ENCODE results near the gene VCPKMT. TPM values are rescaled to one million over a fixed set of nuclear protein-coding genes. Genes with fewer than 3 reads are reported as not detected.

VCPKMT gene
- 12.0 TPM for total RNA-seq

DNA sequence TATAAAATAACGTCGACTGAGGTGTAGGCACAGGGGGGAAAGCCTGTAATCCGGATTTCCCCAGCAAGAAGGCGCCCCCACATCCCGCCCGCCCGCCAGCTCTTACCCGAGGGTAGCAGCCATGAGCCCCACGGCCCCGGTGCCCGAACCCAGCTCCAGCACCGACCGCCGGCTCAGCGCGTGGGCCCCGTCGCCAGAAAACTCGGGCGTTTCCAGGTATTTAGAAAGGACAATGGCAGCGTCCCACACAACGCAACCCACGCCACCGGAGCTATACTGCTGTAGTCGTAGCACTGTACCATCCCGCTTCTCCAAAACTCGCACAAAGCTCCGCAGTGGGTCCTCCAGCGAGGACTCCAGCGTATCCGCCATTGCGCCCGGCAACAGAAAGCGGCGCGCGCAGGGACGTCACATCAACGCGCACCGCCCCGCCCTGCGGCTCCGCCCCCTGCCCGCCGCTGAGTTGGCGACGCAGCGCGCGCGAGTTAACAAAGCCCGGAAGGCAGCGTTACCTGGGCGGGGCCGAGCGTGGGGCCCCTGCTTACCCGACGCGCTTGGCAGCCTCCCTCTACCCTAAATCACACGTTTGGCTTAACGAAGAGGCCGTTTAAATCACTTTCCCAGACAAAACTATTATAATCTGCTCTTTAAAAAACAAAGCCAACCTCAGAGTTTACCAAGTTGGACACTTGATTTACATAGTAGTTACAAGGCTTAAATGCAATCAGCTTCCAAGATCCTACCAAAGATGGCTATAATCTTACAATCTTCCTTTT, at the start of gene VCPKMT:
VCPKMT (minus strand) TSS at position 392 of the 776 bp plus-strand sequence; CDS start at position 372, 20 bp downstream.
- peak; percentile 86 for DNase-seq

DNA sequence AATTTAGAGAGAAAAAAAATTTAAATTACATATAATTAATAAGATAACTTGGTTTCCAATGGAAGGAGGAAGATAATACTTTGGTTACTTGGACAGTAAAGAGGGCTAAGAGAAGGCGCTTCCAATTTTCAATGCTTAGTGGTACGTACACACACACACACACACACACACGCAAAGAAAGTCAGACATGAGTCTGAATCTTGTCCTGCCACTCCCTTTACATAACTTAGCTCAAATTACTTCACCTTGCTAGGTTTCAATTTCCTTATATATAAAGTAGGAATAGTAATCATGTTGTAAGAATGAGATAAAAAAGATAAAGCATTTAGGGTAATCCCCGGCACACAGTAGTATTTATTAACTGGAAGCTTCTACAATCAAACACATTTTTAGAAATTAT, 39.7 kb upstream of the VCPKMT start:
- no peak for DNase-seq

- no peak for DNase-seq
Observed at GRCh38 chr14:50148799-50149198, 32.4 kb upstream of the VCPKMT start.

GRCh38 chr14:50139192-50139591, 22.8 kb upstream of the VCPKMT start:
- DNase-seq = no peak

DNA sequence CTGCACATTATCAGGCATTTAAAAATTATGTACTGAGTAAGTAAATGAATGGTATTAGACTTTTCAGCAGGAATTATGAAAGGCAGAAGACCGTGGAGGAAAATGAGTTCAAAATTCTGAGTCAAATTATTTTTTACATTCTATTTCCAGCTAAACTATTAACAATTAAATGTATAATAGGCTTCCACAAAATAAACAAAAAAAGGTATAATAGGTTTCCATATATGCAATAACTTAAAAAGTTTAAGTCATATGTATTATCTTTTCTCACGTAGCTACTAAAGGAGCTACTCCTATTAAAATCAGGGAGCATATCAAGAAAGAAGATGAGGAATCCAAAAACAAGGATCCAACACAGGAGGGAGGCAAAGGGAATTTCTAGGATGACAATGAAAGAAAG, 11.4 kb upstream of the VCPKMT start:
- DNase-seq = no peak

- DNase-seq = no peak
Observed at GRCh38 chr14:50123062-50123461, 6.7 kb upstream of the VCPKMT start.

DNA sequence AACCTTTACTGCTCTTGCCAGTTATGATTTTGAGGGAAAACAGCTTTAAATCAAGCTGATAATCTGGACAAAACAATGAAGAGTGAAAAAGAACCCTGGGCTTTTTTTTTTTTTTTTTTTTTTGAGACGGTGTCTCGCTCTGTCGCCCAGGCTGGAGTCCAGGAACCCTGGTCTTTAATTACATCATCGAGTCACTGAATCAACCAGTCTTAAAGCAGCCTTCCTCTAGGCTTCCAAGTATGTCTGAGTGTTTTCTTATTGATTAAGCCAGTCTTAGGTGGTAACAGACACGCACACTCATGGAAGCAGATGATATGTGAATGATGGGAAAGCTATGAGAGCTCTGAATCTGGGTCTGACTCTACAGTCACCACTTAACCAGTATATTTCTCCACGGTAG, 5.9 kb upstream of the VCPKMT start:
- no peak for DNase-seq

DNA sequence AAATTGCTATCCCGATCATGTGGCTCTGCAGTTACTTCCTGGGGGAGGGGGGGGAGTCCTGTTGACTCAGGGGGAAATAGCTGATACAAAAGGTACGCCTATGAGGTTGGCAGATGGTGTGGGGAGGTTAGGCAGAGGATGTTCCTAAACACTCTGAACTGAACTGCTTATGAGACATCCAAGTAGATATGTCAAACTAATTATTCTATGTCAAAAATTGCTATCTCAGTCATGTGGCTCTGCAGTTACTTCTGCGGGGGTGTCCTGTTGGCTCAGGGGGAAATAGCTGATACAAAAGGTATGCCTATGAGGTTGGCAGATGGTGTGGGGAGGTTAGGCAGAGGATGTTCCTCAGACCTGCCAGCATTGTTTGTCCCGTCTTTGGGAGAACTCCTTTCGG, 5.1 kb upstream of the VCPKMT start:
- DNase-seq = no peak

DNA sequence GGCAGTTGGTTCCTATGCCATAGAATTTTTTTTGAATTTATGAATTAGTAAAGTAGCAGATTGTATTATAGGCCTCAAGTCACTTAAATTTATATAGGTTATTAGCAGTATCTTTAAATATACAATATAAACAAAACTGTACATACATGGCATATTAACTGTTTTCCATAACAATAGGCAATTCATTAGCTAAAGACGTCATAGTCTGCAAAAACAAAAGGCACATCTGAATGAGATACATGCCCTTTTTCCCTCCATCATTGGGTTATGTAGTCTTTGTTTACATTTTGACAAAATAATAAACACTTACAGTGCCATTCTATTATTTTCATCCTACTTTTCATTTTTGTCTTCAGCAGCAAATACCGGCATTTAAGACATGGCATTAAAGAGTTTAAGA, 1.1 kb upstream of the VCPKMT start:
- DNase-seq = no peak

GRCh38 chr14:50116966-50117365, 594 bp upstream of the VCPKMT start:
- no peak for DNase-seq

DNA sequence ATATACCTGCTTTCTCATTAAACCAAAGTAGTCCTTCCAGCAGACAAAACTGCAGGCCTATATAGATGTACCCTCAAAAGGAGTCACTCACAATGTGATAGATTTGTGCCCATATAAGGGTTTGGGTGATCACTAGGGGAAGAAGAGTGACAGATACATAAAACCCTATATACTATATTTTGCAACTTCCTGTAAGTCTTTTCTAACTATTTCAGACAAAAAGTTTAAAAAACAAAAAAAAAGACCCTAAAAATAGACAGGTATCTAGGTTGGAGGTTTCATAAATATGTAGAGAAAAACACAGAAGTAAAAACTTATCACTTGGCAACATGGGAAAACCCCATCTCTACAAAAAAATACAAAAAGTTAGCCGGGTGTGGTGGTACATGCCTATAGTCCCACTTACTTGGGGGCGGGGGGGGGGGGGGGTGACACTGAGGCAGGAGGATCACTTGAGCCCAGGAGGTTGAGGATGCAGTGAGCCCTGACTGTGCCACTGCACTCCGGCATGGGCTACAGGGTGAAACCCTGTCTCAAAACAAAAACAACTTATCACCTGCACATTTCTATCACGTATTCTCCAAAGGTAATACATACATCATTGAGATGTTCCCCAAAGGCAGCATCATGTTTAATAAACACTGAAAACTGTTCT, 2.9 kb downstream of the VCPKMT start:
- DNase-seq = no peak

DNA sequence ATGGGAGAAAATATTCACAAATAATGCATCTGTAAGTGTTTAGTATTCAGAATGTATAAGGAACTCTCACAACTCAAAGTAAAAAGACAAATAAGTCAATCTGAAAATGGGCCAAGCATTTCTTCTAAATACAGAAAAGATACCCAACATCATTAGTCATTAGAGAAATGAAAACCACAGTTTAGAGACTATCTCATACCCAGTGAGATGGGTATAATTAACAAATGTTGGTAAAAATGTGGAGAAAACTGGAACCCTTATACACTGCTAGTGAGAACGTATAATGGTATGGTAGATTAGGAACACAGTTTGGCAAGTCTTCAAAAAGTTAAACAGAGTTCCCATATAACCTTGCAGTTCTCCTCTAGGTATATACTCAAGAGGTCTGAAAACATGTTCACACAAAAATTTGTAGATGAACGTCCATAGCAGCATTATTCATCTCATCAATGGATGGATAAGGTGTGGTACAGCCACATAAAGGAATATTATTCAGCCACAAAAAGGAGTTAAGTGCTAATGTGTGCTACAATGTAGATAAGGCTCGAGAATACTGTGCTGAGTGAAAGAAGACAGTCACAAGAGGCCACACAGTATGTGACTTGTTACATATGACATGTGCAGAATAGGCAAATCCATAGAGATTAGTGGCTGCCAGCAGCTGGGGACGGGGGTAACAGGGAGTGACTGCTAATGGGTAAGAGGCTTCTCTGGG, 5.9 kb downstream of the VCPKMT start:
- no peak for DNase-seq

- no peak for DNase-seq
Observed at GRCh38 chr14:50109342-50109741, 7.0 kb downstream of the VCPKMT start.

GRCh38 chr14:50107850-50108249, 8.5 kb downstream of the VCPKMT start:
- DNase-seq = no peak

GRCh38 chr14:50106178-50106577, 10.2 kb downstream of the VCPKMT start:
- no peak for DNase-seq

GRCh38 chr14:50103558-50103957, 12.8 kb downstream of the VCPKMT start:
- no peak for DNase-seq

GRCh38 chr14:50101417-50101816, 15.0 kb downstream of the VCPKMT start:
- no peak for DNase-seq

DNA sequence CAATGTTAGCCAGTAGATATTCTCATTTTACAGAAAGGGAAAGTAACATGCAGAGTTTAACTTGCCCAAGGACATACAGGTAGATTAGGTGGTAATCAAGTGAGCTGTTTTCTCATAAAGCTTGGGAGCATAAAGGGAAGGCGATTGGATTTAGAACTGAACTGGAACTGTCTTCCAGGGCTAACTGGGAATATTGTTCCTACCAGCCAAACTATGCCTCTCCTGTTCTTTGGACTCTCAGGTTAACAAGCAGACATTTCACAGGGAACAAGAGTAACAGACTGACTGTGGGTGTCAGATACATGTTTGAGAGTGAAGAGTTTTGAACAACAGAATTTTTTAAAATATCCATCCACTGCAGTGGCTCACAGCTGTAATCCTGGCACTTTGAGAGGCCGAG, 15.6 kb downstream of the VCPKMT start:
- no peak for DNase-seq

- DNase-seq = no peak
Observed at GRCh38 chr14:50099335-50099734, 17.0 kb downstream of the VCPKMT start.

- DNase-seq = no peak
Observed at GRCh38 chr14:50095895-50096294, 20.5 kb downstream of the VCPKMT start.

DNA sequence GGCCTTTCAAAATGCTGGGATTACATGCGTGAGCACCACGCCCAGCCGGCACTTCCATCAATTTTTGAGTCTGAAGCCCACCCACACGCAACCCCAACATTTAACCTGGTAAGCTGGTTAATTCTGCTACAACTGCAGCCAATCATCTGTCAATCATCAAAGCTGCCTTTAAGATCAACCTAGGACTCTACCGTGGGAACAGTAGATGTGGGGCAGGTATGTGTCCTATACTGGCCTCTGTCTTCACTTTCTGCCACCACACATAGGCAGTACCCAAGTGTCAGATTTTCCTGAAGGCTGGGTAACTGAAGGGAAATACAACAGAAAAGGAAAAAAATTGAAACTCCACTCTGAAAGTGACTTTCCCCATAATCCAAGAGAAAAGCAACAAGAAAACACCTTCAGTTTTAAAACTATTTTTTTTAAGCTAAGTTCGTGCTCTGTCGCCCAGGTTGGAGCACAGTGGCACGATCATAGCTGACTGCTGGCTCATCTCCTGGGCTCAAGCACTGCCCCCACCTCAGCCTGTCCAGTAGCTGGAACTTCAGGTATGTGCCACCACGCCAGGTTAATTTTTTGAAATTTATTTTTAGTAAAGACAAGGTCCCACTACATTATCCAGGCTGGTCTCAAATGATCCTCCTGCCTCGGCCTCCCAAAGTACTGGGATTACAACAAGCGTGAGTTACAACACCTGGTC, 22.2 kb downstream of the VCPKMT start:
- no peak for DNase-seq

DNA sequence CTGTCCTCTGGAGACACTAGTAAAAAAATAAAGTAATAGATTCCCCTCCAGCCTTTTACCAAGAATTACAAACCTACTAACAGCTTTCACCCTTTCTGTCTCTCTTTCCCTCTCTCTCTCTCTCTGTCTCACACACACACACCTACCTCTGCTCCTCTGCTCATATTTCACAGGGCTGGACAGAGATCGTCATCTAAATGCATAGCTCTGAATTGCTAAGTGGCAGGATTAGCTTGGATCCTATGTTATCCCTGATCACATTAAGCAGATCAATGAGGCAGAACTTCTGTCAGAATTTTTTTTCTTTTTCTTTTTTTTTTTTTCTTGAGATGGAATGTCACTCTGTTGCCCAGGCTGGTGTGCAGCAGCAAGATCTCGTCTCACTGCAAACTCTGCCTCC, 22.9 kb downstream of the VCPKMT start:
- DNase-seq = no peak
